Esophagus squamous epithelium (tissue), 4 donors: Measurements from ENCODE around the gene CDKAL1.

Experiments used
- CTCF ChIP-seq, 6 experiments: fragments of 450-650 bp in 4 of 6; fragments of 200-600 bp in 2 of 6; sonication (generic) in 2 of 6; IDR thresholded peaks; one replicate each; pipeline ENCODE4 v1.5.1; 2016 to 2019; ENCODE audit warnings: antibody characterized with exemption in 6 of 6, mild to moderate bottlenecking in 4 of 6, moderate library complexity in 4 of 6
- POLR2A ChIP-seq, 4 donors: fragments of 450-650 bp; IDR thresholded peaks; one replicate each; pipeline ENCODE4 v1.6.1; 2017; ENCODE audit warnings: antibody characterized with exemption in 4 of 4, mild to moderate bottlenecking in 4 of 4, moderate library complexity in 3 of 4

GRCh38 chr6:20805021-20805420 lies 270.8 kb downstream of the CDKAL1 start:
- TF ChIP-seq POLR2A (IDR thresholded peaks at IDR 0.05) (no peak), CTCF (IDR thresholded peaks at IDR 0.05) (no peak)
